ENCODE results near the gene DNLZ.
"Not testable (repeated sequence)": the region's sequence is repeated elsewhere in the genome, so short reads cannot be mapped to it uniquely, and the experiment has no call there.

Gene DNLZ

DNA sequence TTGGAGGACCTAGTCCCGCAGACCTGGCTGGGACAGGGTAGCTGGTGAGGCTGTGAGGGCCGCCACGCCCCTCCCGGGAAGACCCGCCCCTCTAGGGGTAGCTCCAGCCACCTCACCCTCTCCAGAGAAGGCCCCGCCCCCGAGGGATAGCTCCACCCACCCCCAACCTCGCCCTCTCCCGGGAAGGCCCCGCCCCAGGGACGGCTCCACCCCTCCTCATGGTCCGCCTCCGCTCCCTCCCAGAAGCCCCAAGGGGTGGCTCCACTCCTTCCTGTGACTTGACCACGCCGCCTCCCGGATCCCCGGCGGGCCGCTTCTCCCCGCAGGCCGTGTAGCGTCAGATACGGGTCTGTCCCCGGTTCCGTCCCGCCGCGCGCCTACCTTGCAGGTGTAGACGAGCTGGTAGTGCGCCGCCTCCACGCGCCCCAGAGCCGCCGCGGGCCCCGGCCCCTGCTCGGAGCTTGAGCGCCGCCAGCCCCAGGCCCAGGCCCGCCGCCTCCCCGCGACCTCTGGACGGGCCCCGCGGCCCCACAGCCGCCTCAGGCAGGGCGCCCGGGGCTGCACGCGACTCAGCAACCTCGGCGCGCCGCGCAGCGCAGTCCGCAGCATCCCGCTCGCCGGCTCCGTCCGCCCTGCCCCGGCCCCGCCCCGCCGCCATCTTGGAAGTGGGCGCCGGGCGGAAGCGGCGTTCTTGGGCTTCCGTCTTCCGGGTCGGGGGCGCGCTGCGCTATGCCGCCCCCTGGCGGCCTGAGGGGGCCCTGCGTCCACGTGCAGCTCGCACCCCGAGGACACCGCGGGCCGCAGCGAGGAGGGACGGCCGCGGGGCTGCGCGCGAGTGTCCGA is at the start of gene DNLZ:
Gene DNLZ (minus strand): TSS at position 639 of the 843 bp plus-strand sequence. CDS start 30 bp downstream, at position 609.
- peak; percentile 79 to 92 for DNase-seq (ENCODE audit: extremely low read depth in 1 of 2, low read depth in 1 of 2)

GRCh38 chr9:136412962-136413361 is 49.4 kb upstream of the DNLZ start:
- DNase-seq (ENCODE audit: extremely low read depth in 1 of 2, low read depth in 1 of 2) = no peak

GRCh38 chr9:136411378-136411777 is 47.8 kb upstream of the DNLZ start:
- no peak for DNase-seq (ENCODE audit: extremely low read depth in 1 of 2, low read depth in 1 of 2)

GRCh38 chr9:136410500-136411287 is 47.1 kb upstream of the DNLZ start, which contains the start of the genes ENTR1 and PMPCA:
Gene ENTR1 (minus strand): TSS chr9:136410614. CDS start chr9:136410397, 217 bp downstream.
Gene PMPCA (plus strand): TSS chr9:136410658. CDS start chr9:136410669, 11 bp downstream.
- DNase-seq (ENCODE audit: extremely low read depth in 1 of 2, low read depth in 1 of 2) = peak; percentile 78 to 94

DNA sequence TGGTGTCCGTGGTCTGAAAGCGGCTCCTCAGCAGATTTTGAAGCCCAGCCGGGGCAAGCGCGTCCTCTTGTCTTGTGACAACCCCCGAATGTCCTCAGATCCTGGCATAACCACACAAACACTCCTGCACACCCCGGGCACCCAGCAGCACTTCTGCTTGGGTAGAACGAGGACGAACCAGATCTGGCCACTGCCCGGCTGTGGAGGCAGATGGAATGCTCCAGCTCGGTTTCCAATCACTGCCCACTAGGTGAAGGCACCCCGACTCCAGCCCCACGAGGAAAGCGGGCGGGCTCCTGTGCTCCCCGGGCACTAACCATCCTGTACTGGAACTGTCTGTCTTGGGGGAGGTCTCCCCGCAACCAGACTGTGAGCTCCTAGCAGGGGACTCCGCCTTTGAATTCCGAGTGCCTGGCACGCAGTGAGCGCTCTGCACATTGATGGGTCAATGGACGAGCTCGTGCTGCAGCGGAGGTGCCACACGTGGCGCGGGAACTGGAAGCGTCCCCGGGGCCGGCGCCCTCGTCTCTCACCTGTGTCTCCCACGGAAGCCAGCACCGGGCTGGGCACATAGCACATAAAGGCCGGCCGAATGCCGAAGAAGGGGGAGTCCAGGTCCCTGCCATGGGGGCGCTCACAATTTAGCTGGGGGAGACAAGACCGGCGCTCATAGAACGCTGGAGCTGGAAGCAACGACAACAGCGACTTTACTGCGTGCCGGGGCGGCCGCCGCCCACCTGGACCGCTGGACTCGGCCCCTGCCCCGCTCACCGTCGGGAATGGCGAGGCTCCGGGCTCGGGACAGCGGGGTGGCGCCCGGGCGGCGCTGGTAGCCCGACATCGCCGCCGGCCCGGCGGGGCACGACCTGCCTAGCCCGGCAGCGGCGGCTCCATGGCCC is 46.3 kb upstream of the DNLZ start:
- DNase-seq (ENCODE audit: extremely low read depth in 1 of 2, low read depth in 1 of 2) = no peak

DNA sequence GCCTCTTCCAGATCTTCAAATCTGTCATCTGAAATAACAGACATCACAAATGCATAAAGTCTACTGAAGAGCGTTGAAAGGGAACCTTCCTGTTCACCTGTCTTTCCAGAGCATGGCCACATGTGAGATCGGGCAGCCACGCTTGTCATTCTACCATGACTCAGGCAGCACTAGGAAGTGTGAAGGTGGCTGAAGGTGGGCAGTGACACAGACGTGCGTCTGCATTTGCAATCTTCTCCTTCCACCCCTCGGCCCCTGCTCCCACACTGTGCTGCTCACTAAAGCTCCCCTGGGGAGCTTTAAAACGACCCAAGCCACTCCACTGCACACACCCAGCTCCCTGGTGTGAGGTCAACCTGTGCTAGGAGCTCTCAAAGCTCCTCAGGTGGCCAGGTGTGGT is 44.4 kb upstream of the DNLZ start:
- DNase-seq (ENCODE audit: extremely low read depth in 1 of 2, low read depth in 1 of 2) = no peak

GRCh38 chr9:136407061-136407460 is 43.5 kb upstream of the DNLZ start:
- not testable (repeated sequence) for DNase-seq (ENCODE audit: extremely low read depth in 1 of 2, low read depth in 1 of 2)

DNA sequence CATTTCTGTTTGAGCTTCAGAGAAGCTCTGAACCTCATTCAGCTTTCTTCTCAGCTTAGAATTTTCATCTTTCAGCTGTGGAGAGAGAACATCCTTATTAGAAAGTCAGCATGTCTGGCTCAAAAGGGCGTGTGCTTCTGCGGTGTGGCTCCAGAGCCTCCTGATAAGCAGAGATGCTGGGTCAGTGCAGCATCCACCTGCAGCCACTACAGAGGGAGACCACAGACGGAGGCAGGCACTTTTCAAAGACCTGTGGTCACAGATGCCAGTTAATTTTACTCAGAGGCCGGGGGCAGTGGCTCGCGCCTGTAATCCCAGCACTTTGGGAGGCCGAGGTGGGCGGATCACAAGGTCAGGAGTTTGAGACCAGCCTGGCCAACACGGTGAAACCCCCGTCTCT is 42.4 kb upstream of the DNLZ start:
- not testable (repeated sequence) for DNase-seq (ENCODE audit: extremely low read depth in 1 of 2, low read depth in 1 of 2)

- no peak for DNase-seq (ENCODE audit: extremely low read depth in 1 of 2, low read depth in 1 of 2)
Observed at GRCh38 chr9:136405481-136405880, 41.9 kb upstream of the DNLZ start.

- DNase-seq (ENCODE audit: extremely low read depth in 1 of 2, low read depth in 1 of 2) = no peak
Observed at GRCh38 chr9:136404801-136405136, 41.2 kb upstream of the DNLZ start.

DNA sequence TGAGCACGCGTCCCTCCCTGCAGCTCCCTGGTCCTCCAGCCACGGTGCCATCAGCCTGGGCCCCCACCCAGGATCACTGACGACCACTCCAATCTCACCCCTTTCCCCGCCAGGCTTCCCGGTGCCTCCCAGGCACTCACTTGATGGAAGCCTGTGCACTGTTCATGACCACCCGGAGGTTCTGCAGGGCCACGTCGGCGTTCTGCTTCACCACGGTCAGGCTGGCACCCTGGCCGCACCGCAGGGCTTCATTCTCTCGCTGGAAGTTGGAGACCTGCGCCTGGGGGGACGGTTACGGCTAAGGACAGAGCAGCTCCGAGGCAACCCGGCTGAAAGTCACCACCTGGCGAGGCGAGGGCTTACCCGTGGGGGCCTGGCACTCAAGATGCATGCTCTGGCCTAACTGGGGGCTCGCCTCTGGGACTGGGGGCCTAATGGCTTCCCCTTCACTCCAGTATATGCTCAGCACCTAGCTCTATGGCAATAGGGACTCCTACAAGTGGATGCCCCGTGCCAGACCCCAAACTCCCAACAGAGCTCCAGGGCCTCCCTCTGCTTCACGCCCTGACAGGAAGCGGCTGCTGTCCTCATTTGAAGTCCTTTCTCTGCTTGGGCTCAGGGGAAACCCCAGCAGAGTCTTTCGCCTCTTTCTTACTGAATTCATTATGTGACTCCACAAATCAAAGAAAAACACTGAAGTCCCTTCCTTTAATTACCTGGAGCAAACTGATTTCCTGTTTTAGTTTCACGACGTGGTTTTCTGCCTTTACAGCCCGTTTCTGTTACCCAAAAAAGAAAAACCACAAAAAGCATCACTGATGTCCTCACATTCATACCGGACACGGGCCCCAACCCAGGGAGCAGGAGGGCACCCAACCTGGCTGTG is 40.6 kb upstream of the DNLZ start:
- no peak for DNase-seq (ENCODE audit: extremely low read depth in 1 of 2, low read depth in 1 of 2)

- peak; percentile 37 to 44 for DNase-seq (ENCODE audit: extremely low read depth in 1 of 2, low read depth in 1 of 2)
Observed at GRCh38 chr9:136403538-136403914, 40.0 kb upstream of the DNLZ start.

DNA sequence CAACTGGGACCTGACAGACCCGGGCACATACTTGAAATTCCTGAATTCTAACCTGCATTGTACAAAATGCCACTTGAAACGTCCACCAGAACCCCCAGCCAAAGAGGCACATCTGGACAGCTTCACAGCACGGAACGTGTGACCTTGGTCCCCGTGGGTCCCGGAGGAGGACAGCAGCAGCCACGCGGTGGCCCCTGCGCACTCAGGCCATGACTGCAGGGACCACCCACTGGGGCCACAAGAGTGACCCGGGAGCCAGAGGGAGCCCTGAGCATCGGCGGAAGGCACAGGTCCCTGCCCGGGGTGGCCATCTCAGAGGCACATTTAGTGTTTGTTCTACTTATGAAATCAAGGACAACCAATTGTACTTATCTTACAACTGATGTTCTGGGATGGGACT is 38.5 kb upstream of the DNLZ start:
- DNase-seq (ENCODE audit: extremely low read depth in 1 of 2, low read depth in 1 of 2) = no peak

GRCh38 chr9:136401173-136401922 is 37.8 kb upstream of the DNLZ start:
- no peak for DNase-seq (ENCODE audit: extremely low read depth in 1 of 2, low read depth in 1 of 2)

DNA sequence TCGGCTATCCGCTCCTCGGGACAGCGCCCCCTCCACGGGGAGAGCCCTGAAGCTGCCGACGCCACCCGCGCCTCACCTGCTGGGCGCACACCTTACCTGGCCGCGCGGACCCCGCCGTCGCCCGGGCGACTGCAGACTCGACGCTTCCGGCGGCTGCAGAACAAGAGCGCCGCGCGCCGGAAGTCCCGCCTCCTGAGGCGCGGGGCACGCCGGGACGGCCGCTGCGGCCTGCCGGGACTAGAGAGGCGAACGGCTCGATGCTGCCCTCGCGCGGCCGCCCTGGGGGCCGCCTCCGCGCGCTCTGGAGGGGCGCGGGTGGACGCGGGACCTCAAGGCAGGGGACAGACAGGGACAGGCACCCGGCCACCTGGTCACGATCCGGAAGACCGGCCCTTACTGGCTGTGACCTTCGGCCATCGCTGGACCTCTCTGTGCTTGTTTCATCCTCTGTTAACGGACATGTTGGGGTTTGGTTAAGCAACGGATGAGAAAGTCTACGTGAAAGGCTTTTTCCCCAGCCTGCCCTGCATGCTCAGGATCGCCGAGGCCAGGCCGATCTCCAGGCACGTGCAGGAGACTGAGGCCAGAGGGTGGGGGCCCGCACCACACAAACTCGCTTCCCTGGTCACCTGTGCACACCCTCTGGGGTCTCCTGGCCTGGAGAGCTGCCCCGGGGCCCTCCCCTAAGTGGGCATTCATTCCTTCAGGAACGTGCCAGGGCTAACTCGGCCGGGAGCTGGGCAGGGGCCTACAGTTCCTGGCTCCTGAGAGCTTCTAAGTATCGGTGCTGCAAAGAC is 36.7 kb upstream of the DNLZ start, which contains the start of gene SNAPC4:
Gene SNAPC4 (minus strand): TSS at position 133 of the 797 bp plus-strand sequence. CDS start 1,742 bp downstream, outside the sequence.
- peak; percentile 44 to 78 for DNase-seq (ENCODE audit: extremely low read depth in 1 of 2, low read depth in 1 of 2)

GRCh38 chr9:136399176-136400037 is 35.9 kb upstream of the DNLZ start:
- no peak for DNase-seq (ENCODE audit: extremely low read depth in 1 of 2, low read depth in 1 of 2)

DNA sequence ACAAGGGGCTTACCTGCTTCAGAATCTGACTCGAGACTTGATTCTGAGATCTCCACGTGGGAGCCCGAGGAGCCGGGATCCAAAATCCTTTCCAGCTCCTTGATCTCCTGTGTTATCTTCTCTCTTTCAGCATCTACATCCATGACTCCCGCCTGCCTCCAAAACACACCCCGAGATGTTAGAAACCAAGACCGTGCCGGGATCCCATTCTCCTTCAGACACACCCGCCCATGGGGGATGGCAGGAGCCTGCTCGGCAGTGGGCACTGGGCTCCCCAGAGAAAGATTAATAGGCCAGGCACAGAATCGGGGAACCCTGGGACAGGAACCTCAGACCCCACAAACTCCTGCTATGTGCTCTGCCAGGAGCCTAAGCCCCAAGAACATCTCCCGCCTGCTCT is 34.7 kb upstream of the DNLZ start:
- no peak for DNase-seq (ENCODE audit: extremely low read depth in 1 of 2, low read depth in 1 of 2)

Measured in activated CD8-positive, alpha-beta memory T cell treated with anti-CD3 and anti-CD28 coated beads for 1 hour (primary cell).